NCI-H2171 (cell line): ENCODE measurements around the gene IL20.
"Not testable (repeated sequence)": the region's sequence is repeated elsewhere in the genome, so short reads cannot be mapped to it uniquely, and the experiment has no call there.

Experiments used
- DNase-seq: peaks from one replicate; lab custom pipeline; 2025; lab: John Stamatoyannopoulos, UW

Gene IL20

DNA sequence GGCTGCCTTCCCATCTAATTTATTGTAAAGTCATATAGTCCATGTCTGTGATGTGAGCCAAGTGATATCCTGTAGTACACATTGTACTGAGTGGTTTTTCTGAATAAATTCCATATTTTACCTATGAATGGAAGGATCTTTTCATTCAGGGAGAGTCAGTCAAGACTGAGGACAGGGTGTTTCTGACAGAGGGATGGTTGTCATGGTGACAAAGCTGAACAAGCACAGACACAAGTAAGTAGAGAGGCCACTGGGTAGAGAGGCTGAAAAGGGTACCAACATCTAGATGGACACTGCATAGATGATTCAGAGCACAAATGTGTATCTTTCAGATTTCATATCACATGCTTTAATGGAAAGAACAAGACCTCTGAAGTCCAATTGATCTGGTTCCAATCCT lies 22.6 kb upstream of the IL20 start:
- DNase-seq = no peak

DNA sequence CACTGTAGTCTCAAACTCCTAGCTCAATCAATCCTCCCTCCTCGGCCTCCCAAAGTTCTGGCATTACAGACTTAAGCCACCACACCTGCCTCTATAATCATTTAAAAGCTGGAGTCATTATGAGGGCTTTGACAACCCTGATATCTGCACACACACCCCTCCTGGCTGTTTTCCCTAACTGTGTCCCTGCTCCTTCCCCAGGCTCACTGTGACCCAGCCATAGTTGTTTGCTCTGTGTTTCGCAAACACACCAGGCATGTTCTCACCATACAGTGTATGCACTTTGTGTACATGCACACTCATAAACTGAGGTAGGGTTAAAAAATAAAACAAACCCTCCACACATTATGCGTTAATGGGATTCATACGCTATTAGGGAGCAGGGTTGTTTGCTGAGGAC lies 21.8 kb upstream of the IL20 start:
- no peak for DNase-seq

DNA sequence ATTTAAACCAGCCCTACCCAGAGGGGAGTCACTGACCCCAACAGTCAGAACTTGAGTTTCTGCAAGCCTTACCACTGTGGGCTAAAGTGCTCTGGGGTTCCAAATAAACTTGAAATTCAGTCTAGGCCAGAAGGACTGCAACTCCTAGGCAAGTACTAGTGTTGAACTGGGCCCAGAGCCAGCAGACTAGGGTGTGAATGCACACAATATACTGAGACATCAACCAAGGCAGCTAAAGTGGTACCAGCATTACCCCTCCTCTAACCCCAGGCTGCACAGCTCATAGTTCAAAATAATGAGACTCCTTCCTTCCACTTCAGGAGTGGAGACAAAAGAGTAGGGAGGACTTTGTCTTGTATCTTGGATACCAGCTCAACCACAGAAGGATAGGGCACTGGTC lies 18.9 kb upstream of the IL20 start:
- DNase-seq = no peak

DNA sequence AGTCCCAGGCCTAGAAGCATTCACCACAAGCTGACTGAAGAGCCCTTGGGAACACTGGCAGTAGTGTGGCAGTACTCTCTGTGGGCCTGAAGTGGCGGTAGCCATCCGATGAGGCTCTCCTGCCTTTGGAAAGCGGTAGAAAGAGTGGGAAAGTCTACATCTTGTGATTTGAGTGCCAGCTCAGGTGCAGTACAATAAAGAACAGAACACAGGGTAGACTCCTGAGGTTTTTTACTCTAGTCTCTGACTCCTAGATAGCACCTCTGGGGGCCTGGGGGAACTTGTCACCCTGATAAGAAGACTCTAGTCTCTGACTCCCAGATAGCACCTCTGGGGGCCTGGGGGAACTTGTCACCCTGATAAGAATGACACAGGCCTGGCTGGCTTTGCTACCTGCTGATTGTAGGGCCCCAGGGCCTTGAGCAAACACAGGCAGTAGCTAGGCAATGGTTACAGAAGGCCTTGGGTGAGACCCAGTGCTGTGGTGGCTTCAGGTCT lies 18.0 kb upstream of the IL20 start:
- no peak for DNase-seq

DNA sequence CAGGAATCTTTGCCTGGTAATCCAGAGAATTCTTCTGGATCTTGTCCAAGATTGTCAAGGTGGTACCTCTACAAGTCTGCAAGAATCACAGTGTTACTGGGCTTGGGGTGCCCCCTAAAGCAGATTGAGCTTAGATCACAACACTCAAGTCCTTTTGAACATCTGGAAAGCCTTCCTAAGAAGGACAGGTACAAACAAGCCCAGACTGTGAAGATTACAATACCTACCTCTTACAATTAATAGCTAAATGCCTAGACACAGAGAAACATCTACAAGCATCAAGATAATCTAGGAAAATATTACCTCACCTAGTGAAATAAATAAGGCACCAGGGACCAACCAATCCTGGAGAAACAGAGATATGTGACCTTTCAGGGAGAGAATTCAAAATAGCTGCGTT lies 17.5 kb upstream of the IL20 start:
- DNase-seq = no peak

DNA sequence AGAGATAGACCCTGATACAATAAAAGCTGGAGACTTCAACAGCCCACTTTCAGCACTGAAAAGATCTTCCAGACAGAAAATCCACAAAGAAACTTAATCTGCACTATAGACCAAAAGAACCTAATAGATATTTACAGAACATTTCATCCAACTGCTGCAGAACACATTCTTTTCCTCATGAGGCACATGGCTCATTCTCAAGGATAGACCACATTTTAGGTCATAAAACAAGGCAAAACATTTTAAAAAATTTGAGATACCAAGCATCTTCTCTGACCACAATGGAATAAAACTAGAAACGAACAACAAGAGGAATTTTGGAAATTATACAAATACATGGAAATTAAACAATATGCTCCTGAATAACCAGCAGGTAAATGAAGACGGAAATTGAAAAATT lies 15.0 kb upstream of the IL20 start:
- DNase-seq = no peak

DNA sequence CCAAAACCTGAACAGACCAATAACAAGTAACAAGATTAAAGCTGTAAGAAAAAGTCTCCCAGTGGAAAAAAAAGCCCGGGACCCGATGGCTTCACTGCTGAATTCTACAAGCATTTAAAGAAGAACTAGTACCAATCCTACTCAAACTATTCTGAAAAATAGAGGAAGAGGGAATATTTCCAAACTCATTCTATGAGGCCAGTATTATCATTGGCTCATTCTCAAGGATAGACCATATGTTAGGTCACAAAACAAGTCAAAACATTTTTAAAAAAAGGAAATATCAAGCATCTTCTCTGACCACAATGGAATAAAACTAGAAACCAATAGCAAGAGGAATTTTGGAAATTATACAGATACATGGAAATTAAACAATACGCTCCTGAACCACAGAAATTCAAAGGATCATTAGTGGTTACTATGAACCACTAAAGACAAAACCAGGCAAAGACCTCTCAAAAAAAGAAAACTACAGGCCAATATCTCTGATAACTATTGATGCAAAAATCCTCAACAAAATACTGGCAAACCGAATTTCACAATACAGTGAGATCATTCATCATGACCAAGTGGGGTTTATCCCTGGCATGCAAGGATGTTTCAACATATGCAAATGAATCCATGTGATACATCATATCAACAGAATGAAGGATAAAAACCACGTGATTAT lies 13.9 kb upstream of the IL20 start:
- no peak for DNase-seq

DNA sequence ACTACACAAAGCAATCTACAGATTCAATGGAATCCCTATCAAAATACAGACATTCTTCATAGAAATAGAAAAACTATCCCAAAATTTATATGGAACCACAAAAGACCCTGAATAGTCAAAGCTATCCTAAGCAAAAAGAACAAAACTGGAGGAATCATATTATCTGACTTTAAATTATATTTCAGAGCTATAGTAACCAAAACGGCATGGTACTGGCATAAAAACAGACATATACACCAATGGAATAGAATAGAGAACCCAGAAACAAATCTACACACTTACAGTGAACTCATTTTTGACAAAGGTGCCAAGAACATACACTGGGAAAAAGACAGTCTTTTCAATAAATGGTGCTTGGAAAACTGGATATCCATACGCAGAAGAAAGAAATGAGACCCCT lies 12.8 kb upstream of the IL20 start:
- not testable (repeated sequence) for DNase-seq

DNA sequence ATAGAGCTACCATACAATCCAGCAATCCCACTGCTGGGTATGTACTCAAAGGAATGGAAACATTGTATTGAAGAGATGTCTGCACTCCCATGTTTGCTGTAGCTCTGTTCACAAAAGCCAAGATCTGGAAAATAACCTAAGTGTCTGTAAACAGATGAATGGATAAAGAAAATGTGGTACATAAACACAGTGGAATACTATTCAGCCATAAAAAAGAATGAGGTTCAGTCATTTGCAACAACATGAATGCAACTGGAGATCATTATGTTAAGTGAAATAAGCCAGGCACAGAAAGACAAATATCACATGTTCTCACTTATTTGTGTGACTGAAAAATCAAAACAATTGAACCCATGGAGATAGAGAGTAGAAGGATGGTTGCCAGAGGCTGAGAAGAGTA lies 11.7 kb upstream of the IL20 start:
- DNase-seq = not testable (repeated sequence)

DNA sequence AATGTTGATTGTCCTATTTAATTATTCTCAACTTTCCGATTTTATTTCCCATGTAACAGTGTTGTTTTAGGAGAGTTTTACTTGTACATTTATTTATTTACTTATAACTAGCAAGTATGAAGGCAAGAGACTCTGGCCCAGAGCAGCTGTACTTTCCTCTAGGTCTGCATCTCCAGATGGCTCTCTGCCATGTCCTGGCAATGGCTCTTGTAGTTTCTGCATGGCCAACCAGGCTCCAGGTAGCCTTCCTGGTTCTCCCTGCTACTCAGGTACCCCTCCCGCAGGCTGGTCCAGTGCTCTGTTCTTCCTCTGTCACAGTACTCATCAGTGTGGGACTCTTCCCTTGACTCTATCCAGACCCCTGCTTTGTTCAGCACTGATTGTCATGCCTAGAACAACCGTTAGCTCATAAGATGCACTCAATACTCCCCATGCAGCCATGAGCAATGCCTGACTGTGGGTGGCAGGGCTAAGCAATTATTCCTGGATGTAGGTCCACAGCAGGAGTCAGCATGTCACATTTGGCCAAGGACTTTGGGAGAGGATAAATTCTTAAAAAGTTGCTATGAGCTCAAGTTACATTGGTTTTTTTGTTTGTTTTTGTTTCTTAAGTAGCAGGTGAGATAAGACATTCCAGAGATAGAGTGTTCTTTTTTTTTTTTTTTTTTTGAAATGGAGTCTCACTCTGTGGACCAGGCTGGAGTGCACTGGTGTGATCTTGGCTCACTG lies 10.9 kb upstream of the IL20 start:
- DNase-seq = no peak

DNA sequence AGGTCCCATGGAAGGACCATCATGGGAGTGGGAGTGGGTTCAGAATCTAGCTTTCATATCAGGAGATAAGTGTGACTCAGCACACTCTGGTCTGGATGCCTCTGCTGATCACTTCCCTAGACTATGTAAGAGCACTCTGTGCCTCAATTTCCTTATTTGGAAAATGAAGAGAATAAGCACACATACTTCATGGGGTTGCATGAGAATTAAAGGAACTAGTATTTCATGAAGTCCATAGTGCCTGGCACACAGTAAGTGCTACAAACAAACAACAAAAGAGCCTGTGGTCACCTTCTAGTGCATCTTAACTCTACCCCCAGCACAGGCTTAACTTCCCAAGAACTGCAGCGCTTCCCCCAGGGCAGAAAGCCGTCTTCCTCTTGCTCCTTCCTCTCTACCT lies 9.6 kb upstream of the IL20 start:
- DNase-seq = no peak

DNA sequence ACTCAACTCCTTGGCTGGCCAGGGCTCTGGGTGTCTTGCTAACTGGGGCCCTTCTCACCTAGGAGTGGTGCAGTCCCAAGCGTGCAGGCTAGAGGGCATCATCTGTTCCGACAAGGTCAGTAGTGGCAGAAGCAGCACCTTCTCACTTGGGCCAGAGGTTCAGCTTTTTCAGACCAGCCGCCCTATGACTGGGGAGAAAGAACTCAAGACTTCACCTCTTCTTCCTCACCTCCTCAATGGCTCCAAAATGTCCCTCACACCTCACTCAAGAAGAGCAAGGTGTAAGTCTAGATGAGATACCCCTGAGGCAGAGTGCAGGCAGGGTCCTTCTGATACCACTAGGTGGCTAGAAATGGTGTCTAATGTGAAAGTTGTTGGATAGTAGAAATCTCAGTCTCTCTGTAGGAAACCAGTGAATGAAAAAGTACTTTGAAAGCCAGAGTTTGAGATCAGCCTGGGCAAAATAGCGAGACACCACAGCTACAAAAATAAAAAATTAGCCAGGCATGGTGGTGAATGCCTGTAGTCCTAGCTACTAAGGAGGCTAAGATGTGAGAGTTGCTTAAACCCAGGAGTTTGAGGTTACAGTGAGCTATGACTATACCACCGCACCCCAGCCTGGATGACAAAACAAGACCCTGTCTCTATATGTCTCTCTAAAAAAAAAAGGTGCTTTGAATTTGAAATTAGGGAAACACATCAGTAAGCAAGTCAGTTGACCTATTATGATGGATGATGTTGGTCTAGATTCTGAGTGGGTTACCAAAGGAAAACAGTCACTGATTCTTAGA lies 8.6 kb upstream of the IL20 start:
- DNase-seq = no peak

DNA sequence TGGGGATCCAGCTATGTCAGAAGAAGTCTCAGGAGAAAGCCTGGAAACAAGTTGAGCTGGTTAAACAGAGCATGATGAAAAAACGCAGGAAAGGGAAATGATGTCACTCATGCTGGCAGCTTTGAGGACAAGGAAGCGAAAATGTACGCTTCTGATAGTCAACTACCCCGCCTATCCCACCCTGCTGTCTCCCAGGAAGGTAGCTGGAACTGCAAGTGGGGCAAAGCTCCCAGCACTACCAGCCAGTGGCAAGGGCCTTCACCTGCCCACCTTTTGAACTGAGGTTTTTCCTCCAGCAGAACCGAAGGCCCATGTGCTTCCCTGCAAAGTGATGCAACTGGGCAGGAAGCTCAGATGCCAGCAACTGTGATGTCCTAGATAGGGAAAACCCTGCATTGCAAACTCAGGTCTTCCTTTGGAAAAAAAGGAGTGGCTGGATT lies 6.3 kb upstream of the IL20 start:
- DNase-seq = no peak

DNA sequence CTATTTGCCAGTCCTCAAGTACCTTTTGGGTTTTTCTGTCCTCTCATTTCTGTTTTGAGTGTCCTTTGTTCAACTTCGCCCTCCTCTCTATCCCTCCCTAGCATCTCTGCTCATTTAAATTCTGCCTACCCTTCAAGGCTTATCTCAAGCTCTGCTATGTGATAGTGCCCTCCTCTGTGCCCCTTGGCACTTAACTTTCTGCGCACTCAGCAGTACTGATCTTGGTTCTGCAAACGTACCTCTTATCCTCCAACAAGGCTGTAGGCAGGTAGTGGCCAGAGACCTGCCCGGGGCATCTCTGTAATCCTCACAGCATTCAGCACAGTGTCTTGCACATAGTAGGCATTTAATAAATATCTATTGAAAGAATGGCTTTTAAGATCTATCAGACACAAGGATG lies 5.3 kb upstream of the IL20 start:
- DNase-seq = no peak

DNA sequence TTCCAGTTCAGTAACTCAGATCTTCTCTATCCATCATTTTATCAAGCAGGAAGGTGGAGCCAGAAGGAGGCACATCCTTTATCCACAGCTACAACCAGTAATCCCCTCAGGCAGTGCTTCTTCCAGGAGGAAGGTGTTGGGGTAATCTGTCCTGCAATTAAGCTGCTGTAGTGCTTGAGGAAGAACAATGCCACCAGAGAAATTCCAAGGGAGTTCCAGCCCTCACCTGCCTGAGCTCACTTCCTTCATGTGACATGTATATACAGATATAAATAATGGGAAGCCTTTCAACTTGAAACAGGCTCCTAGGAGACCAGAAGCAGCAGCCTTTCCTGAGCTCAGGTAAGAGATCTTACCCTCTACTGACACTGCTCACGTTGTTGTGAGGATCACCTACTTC lies 2.2 kb upstream of the IL20 start:
- no peak for DNase-seq

DNA sequence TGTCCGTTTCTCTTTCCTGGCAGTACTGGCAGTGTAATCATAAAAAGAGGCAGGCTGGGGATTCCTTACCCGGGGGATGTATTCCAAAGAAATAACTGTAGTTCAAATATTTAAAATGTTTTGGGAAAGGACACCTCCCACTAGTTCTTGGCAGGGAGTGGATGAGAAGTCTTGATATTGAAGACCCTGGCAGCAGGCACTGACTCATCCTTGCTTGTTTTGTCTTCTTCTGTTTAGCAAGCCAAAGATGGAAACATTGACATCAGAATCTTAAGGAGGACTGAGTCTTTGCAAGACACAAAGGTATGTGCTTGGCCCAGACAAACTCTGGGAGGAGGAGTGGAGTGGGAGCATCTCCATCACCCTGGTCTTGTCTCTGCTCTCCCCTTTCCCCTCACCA lies 639 bp downstream of the IL20 start:
- no peak for DNase-seq

DNA sequence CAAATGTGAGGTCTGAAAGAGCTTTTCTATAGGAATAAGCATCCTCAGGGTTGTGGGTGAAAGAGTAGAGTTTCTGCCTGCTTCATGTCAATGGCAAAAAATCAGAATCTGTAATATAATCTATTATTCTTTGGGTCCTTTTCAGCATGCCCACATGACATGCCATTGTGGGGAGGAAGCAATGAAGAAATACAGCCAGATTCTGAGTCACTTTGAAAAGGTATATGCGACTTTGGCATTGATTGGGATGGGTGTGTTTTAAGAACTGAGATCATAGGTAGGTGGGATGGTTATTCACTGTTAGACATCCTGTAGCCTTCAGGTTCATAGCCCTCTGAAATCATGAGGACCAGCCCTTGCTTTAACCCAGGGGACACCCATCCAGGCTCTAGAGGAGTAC lies 1.8 kb downstream of the IL20 start:
- DNase-seq = no peak

DNA sequence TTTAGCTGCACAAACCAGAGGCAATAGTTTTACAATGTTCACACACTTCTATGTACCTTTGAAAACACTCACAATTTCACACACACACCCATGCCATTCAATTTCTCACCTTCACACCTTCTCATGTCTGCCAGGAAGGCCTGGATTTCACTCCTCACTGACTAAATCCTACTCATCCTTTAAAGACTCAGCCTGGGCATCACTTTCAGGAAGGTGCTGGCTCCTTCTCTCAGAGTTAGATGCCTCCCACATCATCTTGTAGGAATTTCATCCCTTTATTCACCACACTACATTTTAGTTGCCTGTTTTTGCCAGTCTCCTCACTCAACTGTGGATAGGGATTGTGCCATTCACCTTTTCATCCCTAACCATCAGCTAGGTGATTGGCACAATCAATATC lies 2.3 kb downstream of the IL20 start:
- DNase-seq = no peak

DNA sequence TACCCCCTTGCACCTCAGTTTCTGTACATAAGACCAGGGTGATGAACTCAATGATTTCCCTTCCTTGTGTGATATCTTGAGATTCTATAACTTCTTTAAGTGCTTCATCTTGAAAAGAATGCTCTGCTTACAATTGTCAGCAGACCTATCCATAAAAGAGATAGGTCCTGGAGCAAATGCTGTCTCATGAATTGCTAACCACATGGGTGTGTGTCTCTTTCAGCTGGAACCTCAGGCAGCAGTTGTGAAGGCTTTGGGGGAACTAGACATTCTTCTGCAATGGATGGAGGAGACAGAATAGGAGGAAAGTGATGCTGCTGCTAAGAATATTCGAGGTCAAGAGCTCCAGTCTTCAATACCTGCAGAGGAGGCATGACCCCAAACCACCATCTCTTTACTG lies 2.8 kb downstream of the IL20 start:
- DNase-seq = no peak

DNA sequence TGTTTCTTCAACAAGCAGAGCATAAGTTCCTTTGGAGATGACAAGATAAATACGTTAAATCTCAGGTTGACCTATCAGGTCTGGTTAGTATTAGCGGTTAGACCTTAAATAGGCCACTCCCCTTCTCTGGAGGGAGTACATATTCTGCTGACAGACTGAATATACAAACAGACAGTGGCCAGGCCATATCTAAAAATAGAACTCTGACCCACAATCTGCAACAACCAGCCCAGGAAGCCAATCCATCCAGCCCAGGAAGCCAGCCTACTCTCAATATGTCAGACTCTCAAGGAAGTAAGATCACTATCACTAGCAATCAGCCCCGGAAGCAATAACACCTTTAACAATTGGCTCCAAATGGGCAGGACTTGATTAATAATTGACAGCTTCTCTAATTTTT lies 6.7 kb downstream of the IL20 start:
- DNase-seq = no peak

DNA sequence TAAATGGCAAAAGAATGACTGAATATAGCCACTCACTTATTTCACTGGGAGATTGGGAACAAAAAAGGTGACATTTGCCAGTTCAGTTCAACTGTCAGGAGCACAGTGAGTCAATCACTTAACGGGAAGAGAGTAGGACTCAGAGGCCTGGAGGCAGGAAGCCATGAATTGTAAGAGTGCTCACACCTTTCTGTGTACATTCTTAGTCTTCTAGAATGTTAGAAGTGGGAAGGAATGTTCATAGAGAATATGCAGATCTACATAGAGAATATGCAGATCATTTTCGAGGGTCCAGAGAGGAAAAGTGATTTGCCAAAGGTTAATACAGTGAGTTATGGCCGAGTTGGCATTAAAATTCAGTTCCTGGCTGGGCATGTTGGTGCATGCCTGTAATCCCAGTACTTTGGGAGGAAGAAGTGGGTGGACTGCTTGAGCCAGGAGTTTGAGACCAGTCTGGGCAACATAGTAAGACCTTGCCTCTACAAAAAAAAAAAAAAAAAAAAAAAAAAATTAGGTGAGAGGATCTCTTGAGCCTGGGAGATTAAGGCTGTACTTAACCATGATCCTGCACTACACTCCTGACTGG lies 8.3 kb downstream of the IL20 start:
- DNase-seq = no peak

DNA sequence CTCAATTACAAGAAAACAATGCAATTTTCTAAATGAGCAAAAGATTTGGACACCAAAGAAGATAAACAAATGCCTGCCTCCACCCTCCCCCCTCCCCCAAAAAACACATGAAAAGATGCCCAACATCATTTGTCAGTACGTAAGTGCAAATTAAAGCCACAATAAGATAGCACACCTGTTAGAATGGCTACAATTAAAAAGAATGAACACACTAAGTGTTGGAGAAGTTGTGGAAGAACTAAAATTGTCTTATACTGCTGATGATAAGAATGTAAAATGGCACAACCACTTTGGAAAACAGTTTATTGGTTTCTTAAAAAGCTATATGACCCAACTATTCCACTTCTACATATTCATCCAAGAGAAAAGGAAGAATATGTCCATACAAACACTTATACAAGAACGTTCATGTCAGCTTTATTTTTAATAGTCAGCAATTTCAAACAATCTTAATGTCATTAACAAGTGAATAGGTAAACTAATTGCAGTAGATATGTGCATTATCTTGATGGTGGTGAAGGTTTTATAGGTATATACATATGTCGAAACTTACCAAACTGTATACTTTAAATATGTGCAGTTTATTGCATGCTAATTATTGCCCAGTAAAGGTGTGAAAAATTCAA lies 10.4 kb downstream of the IL20 start:
- DNase-seq = no peak
